ENCODE measurements around the gene CRYGD. TPM values are rescaled to one million over a fixed set of nuclear protein-coding genes. Genes with fewer than 3 reads are reported as not detected.

The CRYGD gene
- total and polyA plus RNA-seq, 9 of the 15 experiments (the other 6 are each of a cell fraction or from before 2014, with no cell fraction given): not detected

DNA sequence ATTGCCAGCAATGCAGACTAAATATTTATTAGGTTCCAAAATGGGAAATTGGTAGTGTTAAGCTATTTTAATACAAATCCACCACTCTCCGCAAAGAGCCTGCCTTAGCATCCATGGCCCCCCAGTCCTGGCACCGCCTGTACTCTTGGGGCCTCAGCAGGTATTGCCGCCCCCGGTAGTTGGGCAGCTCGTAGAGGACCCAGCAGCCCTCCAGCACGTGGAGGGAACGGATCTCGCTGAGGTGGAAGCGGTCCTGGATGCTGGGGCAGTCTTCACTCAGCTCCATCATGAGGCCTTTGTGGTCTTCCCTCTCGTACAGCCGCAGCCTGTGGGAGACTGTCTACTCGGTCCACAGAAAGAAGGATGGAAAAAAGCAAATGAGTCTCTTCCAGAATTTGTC is 3.8 kb upstream of the CRYGD start (continued):
- TF ChIP-seq, protein P1, sequence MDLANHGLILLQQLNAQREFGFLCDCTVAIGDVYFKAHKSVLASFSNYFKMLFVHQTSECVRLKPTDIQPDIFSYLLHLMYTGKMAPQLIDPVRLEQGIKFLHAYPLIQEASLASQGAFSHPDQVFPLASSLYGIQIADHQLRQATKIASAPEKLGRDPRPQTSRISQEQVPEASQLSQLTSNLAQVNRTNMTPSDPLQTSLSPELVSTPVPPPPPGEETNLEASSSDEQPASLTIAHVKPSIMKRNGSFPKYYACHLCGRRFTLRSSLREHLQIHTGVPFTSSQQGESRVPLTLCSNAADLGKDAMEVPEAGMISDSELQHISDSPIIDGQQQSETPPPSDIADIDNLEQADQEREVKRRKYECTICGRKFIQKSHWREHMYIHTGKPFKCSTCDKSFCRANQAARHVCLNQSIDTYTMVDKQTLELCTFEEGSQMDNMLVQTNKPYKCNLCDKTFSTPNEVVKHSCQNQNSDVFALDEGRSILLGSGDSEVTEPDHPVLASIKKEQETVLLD (IDR thresholded peaks at IDR 0.05): no peak
- no peak for TF ChIP-seq JUNB (CRISPR knock-in tag; conservative IDR thresholded peaks at IDR 0.05)
- TF ChIP-seq, protein P2, sequence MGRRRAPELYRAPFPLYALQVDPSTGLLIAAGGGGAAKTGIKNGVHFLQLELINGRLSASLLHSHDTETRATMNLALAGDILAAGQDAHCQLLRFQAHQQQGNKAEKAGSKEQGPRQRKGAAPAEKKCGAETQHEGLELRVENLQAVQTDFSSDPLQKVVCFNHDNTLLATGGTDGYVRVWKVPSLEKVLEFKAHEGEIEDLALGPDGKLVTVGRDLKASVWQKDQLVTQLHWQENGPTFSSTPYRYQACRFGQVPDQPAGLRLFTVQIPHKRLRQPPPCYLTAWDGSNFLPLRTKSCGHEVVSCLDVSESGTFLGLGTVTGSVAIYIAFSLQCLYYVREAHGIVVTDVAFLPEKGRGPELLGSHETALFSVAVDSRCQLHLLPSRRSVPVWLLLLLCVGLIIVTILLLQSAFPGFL (CRISPR knock-in tag; IDR thresholded peaks at IDR 0.05): no peak
- no peak for TF ChIP-seq SMAD1 (IDR thresholded peaks at IDR 0.05; ENCODE audit: low read depth, low read length, partially characterized antibody)
- no peak for TF ChIP-seq PYGO2 (tag; IDR thresholded peaks at IDR 0.05)

DNA sequence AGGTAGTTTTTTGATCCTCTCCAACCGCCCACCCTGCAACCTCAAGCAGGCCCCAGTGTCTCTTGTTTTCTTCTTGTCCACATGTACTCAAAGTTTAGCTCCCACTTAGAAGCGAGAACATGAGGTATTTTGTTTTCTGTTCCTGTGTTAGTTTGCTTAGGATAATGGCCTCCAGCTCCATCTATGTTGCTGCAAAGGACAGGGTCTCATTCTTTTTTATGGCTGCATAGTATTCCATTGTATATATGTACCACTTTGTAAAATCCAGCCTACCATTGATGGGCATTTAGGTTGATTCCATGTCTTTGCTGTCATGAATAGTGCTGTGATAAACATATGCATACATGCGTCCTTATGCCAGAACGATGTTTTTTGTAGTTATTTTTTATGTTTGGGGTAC is 2.8 kb upstream of the CRYGD start:
- Histone ChIP-seq H3K27me3 (ENCODE audit: control insufficient read depth in 2 of 2, insufficient read depth in 2 of 2, low read length in 2 of 2) (no peaks in the 10 kb centered on the region; a peak in 1 of 5 replicates), H3K79me2 (ENCODE audit: control insufficient read depth, insufficient read depth, low read length) (no peaks in the 10 kb centered on the region), H3K4me1 (replicated peaks in 1 of 2; ENCODE audit: control insufficient read depth in 2 of 2, insufficient read depth in 2 of 2, low read length in 2 of 2) (no peaks in the 10 kb centered on the region; a peak in 1 of 5 replicates), H3K9ac (ENCODE audit: insufficient read depth in 1 of 2, low read depth in 2 of 2, low read length in 2 of 2) (no peak overlapping the region), H3K27ac (ENCODE audit: extremely low read depth, low read depth, low read length) (no peak overlapping the region), H3K4me3 (no peak overlapping the region), H3K36me3 (ENCODE audit: control insufficient read depth, insufficient read depth, low read length) (no peaks in the 10 kb centered on the region), H2AFZ (ENCODE audit: low read depth, low read length) (no peak overlapping the region), H3K9me3 (replicated peaks; ENCODE audit: control insufficient read depth, insufficient read depth, low read depth, low read length) (no peaks in the 10 kb centered on the region), H3K4me2 (ENCODE audit: insufficient read depth, low read length) (no peak overlapping the region), H4K20me1 (replicated peaks; ENCODE audit: control insufficient read depth, insufficient read depth, low read length) (no peaks in the 10 kb centered on the region), H3K9me1 (ENCODE audit: control insufficient read depth, insufficient read depth, low read length) (no peaks in the 10 kb centered on the region)
- ChIA-PET POLR2A (no interaction called here), CTCF (ENCODE audit: low intra/inter-chr PET ratio) (no interaction called here)
- in situ Hi-C loops (cut with MboI) (no loop called here), intact Hi-C loops (cut with micrococcal nuclease) (no loop called here)
- DNase-seq (ENCODE audit: extremely low read depth in 1 of 4, low spot score in 3 of 4): no peak
- ATAC-seq: no peak
- FAIRE-seq: no peak
- TF ChIP-seq RUNX1 (IDR thresholded peaks at IDR 0.05; ENCODE audit: low read depth): no peak
- peak; percentile 65 for TF ChIP-seq ZNF146 (CRISPR knock-in tag; IDR thresholded peaks at IDR 0.05; ENCODE audit: unreplicated experiment)
- WGBS (ENCODE audit: insufficient coverage, low coverage, missing lambda C conversion rate): 19% methylated on average over 4 of the region's 4 CpGs
- no TSS peak for BruUV-seq (replicated peaks)

Data from K562 (cell line).